Kidney epithelial cell (primary cell): ENCODE measurements around the gene IL1RAPL1. TPM values are rescaled to one million over a fixed set of nuclear protein-coding genes. Genes with fewer than 3 reads are reported as not detected.

ENCODE experiments used
- DNase-seq: peaks from one replicate; pipeline ENCODE4 v3.0.0-alpha.2; 2010; ENCODE audit warnings: low read depth
- H3K27me3 ChIP-seq: 2 replicates; pipeline ENCODE4 v1.6.0; 2011; ENCODE audit warnings: low read length; ENCODE audit not compliant: control insufficient read depth, insufficient read depth
- H3K36me3 ChIP-seq: 2 replicates; pipeline ENCODE4 v1.5.1; 2011; ENCODE audit warnings: low read length; ENCODE audit not compliant: control insufficient read depth, insufficient read depth
- H3K4me3 ChIP-seq: 2 replicates; pipeline ENCODE4 v1.5.1; 2011; ENCODE audit warnings: low read depth, mild to moderate bottlenecking, control low read depth, low read length
- total RNA-seq: library from RNA; depleted of rRNA; stranded (reverse); fragments of >200 nt; gene quantifications from 2 replicates; pipeline ENCODE4 v1.2.3, GENCODE V29; 2015
- TF ChIP-seq, protein P1 (sequence below): IDR thresholded peaks from 2 replicates; pipeline ENCODE4 v1.5.1; 2011; ENCODE audit warnings: mild to moderate bottlenecking, moderate library complexity, low read length, control low read depth, inconsistent platforms; ENCODE audit not compliant: insufficient read depth, poor library complexity, severe bottlenecking

The IL1RAPL1 gene
- total RNA-seq, 1 donor from 2014 or later = not detected

DNA sequence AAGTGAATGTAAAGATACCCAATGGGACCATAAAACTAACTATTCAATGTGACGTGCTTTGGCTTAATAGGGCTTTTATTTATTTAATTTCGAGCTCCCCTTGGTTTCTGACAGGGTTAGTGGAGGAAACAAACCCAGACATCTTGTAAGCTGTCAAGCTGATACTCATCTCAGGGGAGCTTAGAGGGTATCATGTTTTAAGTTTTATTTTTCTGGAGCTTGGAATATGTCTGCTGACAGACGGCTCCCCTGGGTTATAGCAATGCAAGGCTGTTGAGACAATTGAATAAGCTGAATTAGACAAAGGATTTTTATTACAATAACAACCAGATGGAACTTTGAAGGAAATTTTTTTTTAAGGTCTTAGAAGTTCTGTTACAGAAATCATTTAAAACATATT lies 456.5 kb downstream of the IL1RAPL1 start:
- Histone ChIP-seq H3K36me3 (no peaks in the 10 kb centered on the region), H3K4me3 (no peak overlapping the region), H3K27me3 (no peaks in the 10 kb centered on the region)
- no peak for DNase-seq
- TF ChIP-seq, protein P1, sequence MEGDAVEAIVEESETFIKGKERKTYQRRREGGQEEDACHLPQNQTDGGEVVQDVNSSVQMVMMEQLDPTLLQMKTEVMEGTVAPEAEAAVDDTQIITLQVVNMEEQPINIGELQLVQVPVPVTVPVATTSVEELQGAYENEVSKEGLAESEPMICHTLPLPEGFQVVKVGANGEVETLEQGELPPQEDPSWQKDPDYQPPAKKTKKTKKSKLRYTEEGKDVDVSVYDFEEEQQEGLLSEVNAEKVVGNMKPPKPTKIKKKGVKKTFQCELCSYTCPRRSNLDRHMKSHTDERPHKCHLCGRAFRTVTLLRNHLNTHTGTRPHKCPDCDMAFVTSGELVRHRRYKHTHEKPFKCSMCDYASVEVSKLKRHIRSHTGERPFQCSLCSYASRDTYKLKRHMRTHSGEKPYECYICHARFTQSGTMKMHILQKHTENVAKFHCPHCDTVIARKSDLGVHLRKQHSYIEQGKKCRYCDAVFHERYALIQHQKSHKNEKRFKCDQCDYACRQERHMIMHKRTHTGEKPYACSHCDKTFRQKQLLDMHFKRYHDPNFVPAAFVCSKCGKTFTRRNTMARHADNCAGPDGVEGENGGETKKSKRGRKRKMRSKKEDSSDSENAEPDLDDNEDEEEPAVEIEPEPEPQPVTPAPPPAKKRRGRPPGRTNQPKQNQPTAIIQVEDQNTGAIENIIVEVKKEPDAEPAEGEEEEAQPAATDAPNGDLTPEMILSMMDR = no peak

DNA sequence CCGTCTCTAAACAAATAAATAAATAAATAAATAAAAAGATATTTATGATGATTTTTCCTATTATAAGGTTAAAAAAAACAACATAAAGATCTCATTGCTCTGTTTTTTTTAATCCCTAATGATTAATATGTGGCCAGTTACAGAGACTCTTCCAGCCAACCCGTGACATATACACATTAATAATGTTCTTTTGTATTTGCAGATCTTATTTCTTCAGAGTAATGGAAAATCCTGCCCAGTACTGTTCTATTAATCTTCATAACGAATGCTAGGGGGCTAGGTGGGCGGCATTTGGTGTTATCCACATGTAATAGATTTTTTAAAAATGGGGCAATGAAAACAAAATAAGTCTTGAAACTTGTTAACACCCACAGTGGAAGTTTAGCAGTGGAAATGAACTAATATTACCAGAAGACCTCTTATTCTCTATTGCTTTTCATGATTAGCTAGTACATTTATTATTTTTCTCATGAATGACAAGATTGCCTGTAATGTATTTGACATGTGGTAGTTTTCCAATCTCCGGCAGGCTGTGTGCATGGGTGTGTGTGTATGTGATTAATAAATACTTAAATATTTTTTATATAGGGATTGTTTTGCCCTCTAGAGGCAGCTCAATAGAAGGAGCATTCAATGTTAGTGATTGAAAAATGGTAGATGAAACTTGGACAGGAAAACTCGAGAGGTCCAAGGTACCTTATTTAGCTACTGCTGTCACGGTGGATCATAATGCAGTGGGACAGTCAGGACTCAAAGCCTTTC lies 457.4 kb downstream of the IL1RAPL1 start:
- H3K27me3 ChIP-seq = no peaks in the 10 kb centered on the region
- no peak for DNase-seq
- TF ChIP-seq, protein P1 = no peak
- no peaks in the 10 kb centered on the region for H3K36me3 ChIP-seq
- no peak overlapping the region for H3K4me3 ChIP-seq

DNA sequence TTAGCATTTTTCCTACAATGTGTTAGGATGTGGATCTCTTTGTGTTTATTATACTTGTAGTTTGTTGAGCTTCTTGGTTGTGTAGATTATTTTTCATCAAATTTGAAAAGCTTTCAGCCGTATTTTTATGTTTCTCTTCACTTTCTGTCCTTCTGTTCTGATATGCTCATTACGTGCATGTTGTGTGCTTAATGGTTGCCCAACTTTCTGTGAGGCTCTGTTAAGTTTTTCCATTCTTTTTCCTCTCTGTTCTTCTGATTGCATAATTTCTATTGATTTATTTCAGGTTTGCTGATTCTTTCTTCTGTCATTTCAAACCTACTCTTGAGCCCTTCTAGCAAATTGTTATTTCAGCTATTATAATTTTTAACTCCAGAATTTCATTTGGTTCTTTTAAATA lies 478.2 kb downstream of the IL1RAPL1 start:
- no peaks in the 10 kb centered on the region for H3K36me3 ChIP-seq
- no peaks in the 10 kb centered on the region for H3K27me3 ChIP-seq
- TF ChIP-seq, protein P1 = no peak
- DNase-seq = no peak
- no peak overlapping the region for H3K4me3 ChIP-seq

DNA sequence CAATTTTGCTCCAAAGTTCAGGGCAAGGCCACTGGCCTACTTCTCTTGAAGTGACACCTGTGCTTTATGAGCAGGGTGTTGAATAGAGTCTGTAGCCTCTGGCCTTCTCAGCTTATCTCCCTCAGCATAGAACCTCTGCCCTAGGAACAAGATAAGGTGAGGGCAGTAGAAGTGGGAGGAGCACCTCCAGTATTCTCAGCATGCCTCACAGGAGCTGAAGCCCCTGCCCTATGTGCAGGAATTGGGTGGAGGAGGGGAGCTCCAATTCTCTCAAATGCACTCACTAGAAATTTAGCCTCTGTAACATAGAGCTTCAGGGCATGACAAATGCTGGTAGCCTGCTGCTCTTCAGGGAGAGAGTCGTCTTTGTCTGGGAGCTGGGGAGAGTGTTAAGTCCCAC lies 479.3 kb downstream of the IL1RAPL1 start:
- no peak for DNase-seq
- Histone ChIP-seq H3K27me3 (no peaks in the 10 kb centered on the region), H3K4me3 (no peak overlapping the region), H3K36me3 (no peaks in the 10 kb centered on the region)
- TF ChIP-seq, protein P1 = no peak

DNA sequence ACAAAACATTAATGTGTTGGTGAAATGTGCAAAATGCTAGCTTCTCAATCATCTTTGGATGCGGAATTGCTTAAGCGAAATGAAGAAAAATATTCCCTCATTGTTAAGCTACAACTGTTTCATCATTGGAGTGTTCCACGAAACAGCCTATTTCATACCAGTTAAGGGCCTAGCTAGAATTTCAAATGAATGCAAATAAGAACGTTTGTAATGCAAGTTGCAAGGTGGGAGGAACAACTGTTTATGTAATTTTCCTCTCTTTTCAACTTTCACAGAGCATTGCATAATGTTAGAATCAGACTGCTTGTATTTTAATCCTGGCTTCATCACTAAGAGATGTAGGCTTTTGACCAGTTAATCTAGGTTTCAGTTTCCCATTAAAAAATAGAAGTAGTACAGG lies 480.1 kb downstream of the IL1RAPL1 start:
- TF ChIP-seq, protein P1 = no peak
- Histone ChIP-seq H3K27me3 (no peaks in the 10 kb centered on the region), H3K36me3 (no peaks in the 10 kb centered on the region), H3K4me3 (no peak overlapping the region)
- no peak for DNase-seq
